IMR-90 (cell line): ENCODE results near the gene EPB41L4A. TPM values are rescaled to one million over a fixed set of nuclear protein-coding genes. Genes with fewer than 3 reads are reported as not detected.

Source experiments
- ATAC-seq: fragments of 200-7000 bp; cut with Tn5 transposase; 2 replicates; pipeline ENCODE4 v1.9.1; 2020; ENCODE audit warnings: low read depth, mild to moderate bottlenecking, moderate library complexity
- BruUV-seq: library from RNA; stranded (reverse); fragments of 400-500 nt; replicated peaks from 2 replicates; lab custom pipeline; 2021; lab: Mats Ljungman, UMichigan
- CTCF ChIA-PET: fragments of 300-600 bp; formaldehyde crosslinking; extraction: SDS; loops from one replicate; lab custom pipeline; 2021; ENCODE audit warnings: antibody characterized with exemption; lab: Yijun Ruan, JAX
- POLR2A ChIA-PET: fragments of 300-600 bp; sonication (Branson Sonifier 250); formaldehyde crosslinking; loops from one replicate; lab custom pipeline; 2022; ENCODE audit warnings: antibody characterized with exemption; ENCODE audit not compliant: unreplicated experiment; lab: Charles Lee
- DNase-seq: peaks from one replicate; pipeline ENCODE4 v3.0.0; 2013
- H2AFZ ChIP-seq: replicated peaks from 2 replicates; pipeline ENCODE3; 2013; ENCODE audit warnings: low read length, mild to moderate bottlenecking; ENCODE audit not compliant: poor library complexity
- H2AK5ac ChIP-seq: 2 replicates; pipeline ENCODE4 v1.6.1; 2013; ENCODE audit warnings: low read depth, low read length, inconsistent platforms
- H2AK9ac ChIP-seq: replicated peaks from 2 replicates; pipeline ENCODE3; 2013; ENCODE audit warnings: mild to moderate bottlenecking, low read depth, low read length, moderate library complexity; ENCODE audit not compliant: poor library complexity
- H2BK120ac ChIP-seq: 2 replicates; pipeline ENCODE4 v1.6.1; 2013; ENCODE audit warnings: low read depth, low read length, inconsistent platforms
- H2BK15ac ChIP-seq: 3 replicates; pipeline ENCODE4 v1.6.1; 2013; ENCODE audit warnings: low read depth, low read length, inconsistent platforms
- H2BK20ac ChIP-seq: 2 replicates; pipeline ENCODE4 v1.6.1; 2013; ENCODE audit warnings: low read depth, mild to moderate bottlenecking, inconsistent platforms, low read length, moderate library complexity
- H2BK5ac ChIP-seq: 2 replicates; pipeline ENCODE4 v1.6.1; 2013; ENCODE audit warnings: mild to moderate bottlenecking, low read depth, low read length, inconsistent platforms; ENCODE audit not compliant: poor library complexity, severe bottlenecking
- H3K14ac ChIP-seq: replicated peaks from 2 replicates; pipeline ENCODE4 v1.6.1; 2013; ENCODE audit warnings: low read depth, low read length, inconsistent platforms
- H3K18ac ChIP-seq: 2 replicates; pipeline ENCODE4 v1.6.1; 2013; ENCODE audit warnings: low read depth, low read length, control low read depth
- H3K23ac ChIP-seq: 2 replicates; pipeline ENCODE4 v1.6.1; 2013; ENCODE audit warnings: low read depth, low read length, inconsistent platforms
- H3K27ac ChIP-seq: 2 replicates; pipeline ENCODE4 v1.5.1; 2013; ENCODE audit warnings: mild to moderate bottlenecking, control low read depth, low read length; ENCODE audit not compliant: insufficient read depth
- H3K27me3 ChIP-seq: 2 replicates; pipeline ENCODE4 v1.6.1; 2013; ENCODE audit warnings: low read length; ENCODE audit not compliant: control insufficient read depth, insufficient read depth
- H3K36me3 ChIP-seq: 2 replicates; pipeline ENCODE4 v1.6.1; 2013; ENCODE audit warnings: low read length, mixed read lengths; ENCODE audit not compliant: control insufficient read depth, insufficient read depth
- H3K4ac ChIP-seq: 2 replicates; pipeline ENCODE4 v1.6.1; 2013; ENCODE audit warnings: low read depth, low read length, inconsistent platforms
- H3K4me1 ChIP-seq: 2 replicates; pipeline ENCODE4 v1.6.1; 2013; ENCODE audit warnings: low read length, mixed read lengths; ENCODE audit not compliant: control insufficient read depth, insufficient read depth
- H3K4me2 ChIP-seq: 2 replicates; pipeline ENCODE4 v1.6.1; 2013; ENCODE audit warnings: low read depth, mild to moderate bottlenecking, control low read depth, low read length, moderate library complexity
- H3K4me3 ChIP-seq: 2 replicates; pipeline ENCODE4 v1.5.1; 2013; ENCODE audit warnings: low read depth, mild to moderate bottlenecking, control low read depth, low read length, moderate library complexity; ENCODE audit not compliant: insufficient read depth
- H3K56ac ChIP-seq: 2 replicates; pipeline ENCODE4 v1.6.1; 2013; ENCODE audit warnings: low read length, inconsistent platforms; ENCODE audit not compliant: insufficient read depth; ENCODE audit errors: extremely low read depth
- H3K79me1 ChIP-seq, 2 experiments: 2 replicates each; pipeline ENCODE4 v1.6.1; 2013; ENCODE audit warnings: low read length in 2 of 2, inconsistent platforms in 1 of 2, low read depth in 1 of 2
- H3K9ac ChIP-seq: 2 replicates; pipeline ENCODE4 v1.6.1; 2013; ENCODE audit warnings: low read depth, low read length, control low read depth
- H3K9me1 ChIP-seq: 2 replicates; pipeline ENCODE4 v1.6.1; 2013; ENCODE audit warnings: low read length, inconsistent platforms; ENCODE audit not compliant: insufficient read depth
- H3K9me3 ChIP-seq: 2 replicates; pipeline ENCODE4 v1.6.1; 2013; ENCODE audit warnings: low read length; ENCODE audit not compliant: control insufficient read depth, insufficient read depth
- H4K20me1 ChIP-seq: 2 replicates; pipeline ENCODE4 v1.6.1; 2013; ENCODE audit warnings: low read length, inconsistent platforms; ENCODE audit not compliant: insufficient read depth
- H4K5ac ChIP-seq: 2 replicates; pipeline ENCODE4 v1.6.1; 2013; ENCODE audit warnings: mild to moderate bottlenecking, low read depth, low read length, control low read depth
- H4K8ac ChIP-seq, 2 experiments: 2 replicates each; pipeline ENCODE4 v1.6.1; 2013; ENCODE audit warnings: low read depth in 2 of 2, low read length in 2 of 2, control low read depth in 1 of 2, inconsistent platforms in 1 of 2
- H4K91ac ChIP-seq: 2 replicates; pipeline ENCODE4 v1.6.1; 2013; ENCODE audit warnings: low read depth, low read length, inconsistent platforms; ENCODE audit not compliant: insufficient read depth
- WGBS, 2 experiments: methylation state at CpG; one replicate each; pipeline versions ENCODE4 v1.1.5 to v1.1.7; 2013; ENCODE audit warnings: missing lambda C conversion rate in 2 of 2; ENCODE audit not compliant: insufficient read length in 1 of 2; ENCODE audit errors: extremely low coverage in 2 of 2; 5-methylcytosine and 5-hydroxymethylcytosine counted together
- dilution Hi-C: fragments of 300-500 bp; cut with HindIII; formaldehyde crosslinking; loops from one replicate; pipeline ENCODE4 v1.14.3; 2018; ENCODE audit warnings: low sequenced_read_pairs; ENCODE audit not compliant: unreplicated experiment
- in situ Hi-C: fragments of 300-500 bp; cut with MboI; formaldehyde crosslinking; loops from 3 replicates; pipeline ENCODE4 v1.14.3; 2019; ENCODE audit warnings: low sequenced_read_pairs, inconsistent platforms, mixed read lengths
- intact Hi-C: fragments of 100-400 bp; cut with micrococcal nuclease; formaldehyde crosslinking; loops from 2 replicates; pipeline ENCODE4 v1.10.0; 2022
- polyA plus RNA-seq, 3 experiments: library from polyadenylated mRNA; depleted of rRNA; stranded (reverse); fragments of >200 nt; gene quantifications; 2 replicates each; pipeline ENCODE4 v1.2.3, GENCODE V29; 2012; ENCODE audit warnings: low replicate concordance in 1 of 3
- total RNA-seq: library from RNA; depleted of rRNA; stranded (reverse); fragments of >200 nt; gene quantifications from 2 replicates; pipeline ENCODE4 v1.2.3, GENCODE V29; 2012
- TF ChIP-seq, protein P1 (sequence below): fragments of 150-350 bp; IDR thresholded peaks from 2 replicates; pipeline ENCODE4 v1.6.1; 2017; ENCODE audit warnings: mild to moderate bottlenecking, antibody characterized with exemption, low read length, low read depth

Gene EPB41L4A
- total and polyA plus RNA-seq, 2 of the 4 experiments (the other 2 are of a cell fraction) = under 0.01 to 0.02 TPM

DNA sequence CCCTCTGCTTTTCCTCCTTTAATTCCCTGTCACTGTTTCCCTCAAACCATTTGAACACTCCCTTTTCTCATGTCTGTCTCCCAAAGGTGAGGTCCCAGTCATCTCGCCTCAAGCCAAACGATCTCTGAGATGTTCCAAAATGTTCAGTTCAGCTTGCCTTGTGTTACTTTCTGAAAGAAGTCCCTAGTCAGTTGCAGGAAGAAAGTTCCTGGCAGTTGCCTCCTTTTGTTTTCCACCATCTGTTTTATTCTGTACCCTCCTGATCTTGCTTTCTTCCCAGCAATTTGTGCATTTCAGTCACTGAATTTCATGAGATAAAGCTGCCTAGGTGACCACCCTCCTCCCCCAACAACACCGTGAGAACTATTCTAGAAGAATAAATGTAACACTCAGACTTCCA, 277.5 kb downstream of the EPB41L4A start:
- no peaks in the 10 kb centered on the region for H4K20me1 ChIP-seq
- no peak overlapping the region; the same call in 1 of the 2 replicates for H4K91ac ChIP-seq
- peak overlapping the region; percentile 29; the same call in 1 of the 2 replicates for H2BK120ac ChIP-seq
- 0 out of 2 replicates have a peak overlapping the region, but pooled peaks have one; percentile 75 for H3K14ac ChIP-seq
- no peak overlapping the region for H2BK5ac ChIP-seq
- H3K79me1 ChIP-seq = no peaks in the 10 kb centered on the region
- WGBS, 2 experiments = 100% methylated on average over 2 of the region's 3 CpGs; no CpG with 5 or more reads in 1 of the 2 experiments
- no peaks in the 10 kb centered on the region for H3K27me3 ChIP-seq
- H3K9ac ChIP-seq = no peak overlapping the region
- intact Hi-C loops (no loop called here), in situ Hi-C loops (loop anchor here (10.0 kb wide), 3 partner anchors 137 to 987 kb away; no protein-coding TSS in a partner anchor), dilution Hi-C loops (no loop called here)
- H2AFZ ChIP-seq = no peak overlapping the region
- no peak overlapping the region; the same call in 1 of the 2 replicates for H2BK20ac ChIP-seq
- H3K4me2 ChIP-seq = no peak overlapping the region
- no peak overlapping the region for H2AK5ac ChIP-seq
- H3K36me3 ChIP-seq = no peaks in the 10 kb centered on the region
- H3K27ac ChIP-seq = no peak overlapping the region
- 0 out of 2 replicates have a peak overlapping the region, but pooled peaks have one; percentile 51 for H3K4ac ChIP-seq
- no peak overlapping the region; the same call in 1 of the 2 replicates for H3K18ac ChIP-seq
- no peak overlapping the region for H4K5ac ChIP-seq
- ChIA-PET POLR2A (no interaction called here), CTCF (no interaction called here)
- no peak overlapping the region for H3K23ac ChIP-seq
- DNase-seq = no peak
- no TSS peak for BruUV-seq
- no peak for ATAC-seq
- H4K8ac ChIP-seq = no peak overlapping the region
- H3K4me3 ChIP-seq = no peak overlapping the region
- peaks cover 3% of the 10 kb centered on the region; the same call in 1 of the 2 replicates for H3K4me1 ChIP-seq
- no peak overlapping the region for H2AK9ac ChIP-seq
- no peak overlapping the region for H2BK15ac ChIP-seq
- H3K9me1 ChIP-seq = peaks cover 3% of the 10 kb centered on the region; the same call in 1 of the 2 replicates
- H3K9me3 ChIP-seq = no peaks in the 10 kb centered on the region
- no peak overlapping the region for H3K56ac ChIP-seq
- TF ChIP-seq, protein P1, sequence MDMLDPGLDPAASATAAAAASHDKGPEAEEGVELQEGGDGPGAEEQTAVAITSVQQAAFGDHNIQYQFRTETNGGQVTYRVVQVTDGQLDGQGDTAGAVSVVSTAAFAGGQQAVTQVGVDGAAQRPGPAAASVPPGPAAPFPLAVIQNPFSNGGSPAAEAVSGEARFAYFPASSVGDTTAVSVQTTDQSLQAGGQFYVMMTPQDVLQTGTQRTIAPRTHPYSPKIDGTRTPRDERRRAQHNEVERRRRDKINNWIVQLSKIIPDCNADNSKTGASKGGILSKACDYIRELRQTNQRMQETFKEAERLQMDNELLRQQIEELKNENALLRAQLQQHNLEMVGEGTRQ = no peak
